Osteocyte (in vitro differentiated cells): ENCODE results near the gene RBMS1. TPM values are rescaled to one million over a fixed set of nuclear protein-coding genes. Genes with fewer than 3 reads are reported as not detected.

Experiments
- DNase-seq: peaks from one replicate; pipeline ENCODE4 v3.0.0; 2021; ENCODE audit warnings: mixed read lengths; ENCODE audit not compliant: unreplicated experiment; ENCODE audit errors: extremely low spot score
- H3K27ac Mint-ChIP-seq: one replicate; pipeline ENCODE4 v1.8.0; 2021; ENCODE audit warnings: mild to moderate bottlenecking, mixed read lengths; ENCODE audit not compliant: unreplicated experiment
- H3K27me3 Mint-ChIP-seq: one replicate; pipeline ENCODE4 v1.8.0; 2021; ENCODE audit warnings: mixed read lengths; ENCODE audit not compliant: unreplicated experiment
- H3K36me3 Mint-ChIP-seq: one replicate; pipeline ENCODE4 v1.8.0; 2021; ENCODE audit warnings: mixed read lengths; ENCODE audit not compliant: unreplicated experiment
- H3K4me1 Mint-ChIP-seq: one replicate; pipeline ENCODE4 v1.8.0; 2021; ENCODE audit warnings: mixed read lengths; ENCODE audit not compliant: unreplicated experiment
- H3K4me3 Mint-ChIP-seq: one replicate; pipeline ENCODE4 v1.8.0; 2021; ENCODE audit warnings: mild to moderate bottlenecking, moderate library complexity, mixed read lengths; ENCODE audit not compliant: unreplicated experiment
- H3K9me3 Mint-ChIP-seq: one replicate; pipeline ENCODE4 v1.8.0; 2021; ENCODE audit warnings: mixed read lengths; ENCODE audit not compliant: unreplicated experiment
- CTCF ChIP-seq: fragments of 200-600 bp; sonication (generic); IDR thresholded peaks from 2 replicates; pipeline ENCODE4 v1.5.0; 2021; ENCODE audit warnings: antibody characterized with exemption, mild to moderate bottlenecking, moderate library complexity
- total RNA-seq: library from RNA; stranded (reverse); gene quantifications from 2 replicates; pipeline ENCODE4 v1.2.1, GENCODE V29; 2021

The RBMS1 gene
- total RNA-seq, 1 donor from 2014 or later, result 169 TPM

GRCh38 chr2:160534996-160535395 is 41.4 kb upstream of the RBMS1 start:
- no peak overlapping the region for H3K4me3 Mint-ChIP-seq
- no peaks in the 10 kb centered on the region for H3K9me3 Mint-ChIP-seq
- no peaks in the 10 kb centered on the region for H3K27me3 Mint-ChIP-seq
- peaks cover 19% of the 10 kb centered on the region for H3K4me1 Mint-ChIP-seq
- no peak for TF ChIP-seq CTCF
- no peak for DNase-seq
- no peak overlapping the region for H3K27ac Mint-ChIP-seq
- H3K36me3 Mint-ChIP-seq, result no peaks in the 10 kb centered on the region

GRCh38 chr2:160534249-160534648 is 40.6 kb upstream of the RBMS1 start:
- Mint-ChIP-seq H3K36me3 (no peaks in the 10 kb centered on the region), H3K27me3 (no peaks in the 10 kb centered on the region), H3K9me3 (no peaks in the 10 kb centered on the region), H3K4me3 (no peak overlapping the region), H3K4me1 (peaks cover 19% of the 10 kb centered on the region), H3K27ac (no peak overlapping the region)
- DNase-seq, result no peak
- no peak for TF ChIP-seq CTCF

GRCh38 chr2:160533482-160533881 is 39.9 kb upstream of the RBMS1 start:
- no peak for DNase-seq
- TF ChIP-seq CTCF, result no peak
- H3K9me3 Mint-ChIP-seq, result no peaks in the 10 kb centered on the region
- H3K4me1 Mint-ChIP-seq, result peaks cover 19% of the 10 kb centered on the region
- H3K36me3 Mint-ChIP-seq, result no peaks in the 10 kb centered on the region
- peak overlapping the region; percentile 39 for H3K27ac Mint-ChIP-seq
- H3K4me3 Mint-ChIP-seq, result no peak overlapping the region
- H3K27me3 Mint-ChIP-seq, result no peaks in the 10 kb centered on the region

GRCh38 chr2:160532388-160532787 is 38.8 kb upstream of the RBMS1 start:
- Mint-ChIP-seq H3K36me3 (no peaks in the 10 kb centered on the region), H3K9me3 (no peaks in the 10 kb centered on the region), H3K4me1 (peaks cover 19% of the 10 kb centered on the region)

More at GRCh38 chr2:160532388-160532787, 38.8 kb upstream of the RBMS1 start:
- H3K27me3 Mint-ChIP-seq, result no peaks in the 10 kb centered on the region
- no peak for TF ChIP-seq CTCF
- no peak overlapping the region for H3K27ac Mint-ChIP-seq
- no peak for DNase-seq
- H3K4me3 Mint-ChIP-seq, result no peak overlapping the region
